ENCODE results near the gene MIB1.
"Not testable (repeated sequence)": the region's sequence is repeated elsewhere in the genome, so short reads cannot be mapped to it uniquely, and the experiment has no call there.

Gene MIB1

GRCh38 chr18:21774722-21775121, 34.1 kb downstream of the MIB1 start:
- DNase-seq (ENCODE audit: extremely low spot score), result no peak
- ChIA-PET CTCF (interaction anchor here (1.6 kb wide), 1 partner anchor 35 kb away, joined by 7 read pairs; the partner anchor contains the start of gene MIB1), POLR2A (no interaction called here)
- TF ChIP-seq, protein P1, sequence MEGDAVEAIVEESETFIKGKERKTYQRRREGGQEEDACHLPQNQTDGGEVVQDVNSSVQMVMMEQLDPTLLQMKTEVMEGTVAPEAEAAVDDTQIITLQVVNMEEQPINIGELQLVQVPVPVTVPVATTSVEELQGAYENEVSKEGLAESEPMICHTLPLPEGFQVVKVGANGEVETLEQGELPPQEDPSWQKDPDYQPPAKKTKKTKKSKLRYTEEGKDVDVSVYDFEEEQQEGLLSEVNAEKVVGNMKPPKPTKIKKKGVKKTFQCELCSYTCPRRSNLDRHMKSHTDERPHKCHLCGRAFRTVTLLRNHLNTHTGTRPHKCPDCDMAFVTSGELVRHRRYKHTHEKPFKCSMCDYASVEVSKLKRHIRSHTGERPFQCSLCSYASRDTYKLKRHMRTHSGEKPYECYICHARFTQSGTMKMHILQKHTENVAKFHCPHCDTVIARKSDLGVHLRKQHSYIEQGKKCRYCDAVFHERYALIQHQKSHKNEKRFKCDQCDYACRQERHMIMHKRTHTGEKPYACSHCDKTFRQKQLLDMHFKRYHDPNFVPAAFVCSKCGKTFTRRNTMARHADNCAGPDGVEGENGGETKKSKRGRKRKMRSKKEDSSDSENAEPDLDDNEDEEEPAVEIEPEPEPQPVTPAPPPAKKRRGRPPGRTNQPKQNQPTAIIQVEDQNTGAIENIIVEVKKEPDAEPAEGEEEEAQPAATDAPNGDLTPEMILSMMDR (IDR thresholded peaks at IDR 0.05; ENCODE audit: control extremely low read depth, extremely low read depth, low read depth, missing control alignments), result no peak

- POLR2A ChIA-PET, result no interaction called here
- TF ChIP-seq, protein P1 (IDR thresholded peaks at IDR 0.05; ENCODE audit: control extremely low read depth, extremely low read depth, low read depth, missing control alignments), result no peak
- peak; percentile 18 for DNase-seq (ENCODE audit: extremely low spot score)
- CTCF ChIA-PET, result interaction anchor here (1.4 to 1.7 kb wide), 2 partner anchors 16 to 25 kb away, joined by 3 to 5 read pairs; no protein-coding TSS in a partner anchor
Measured at GRCh38 chr18:21777814-21778213, 37.2 kb downstream of the MIB1 start.

- ChIA-PET CTCF (no interaction called here), POLR2A (no interaction called here)
- DNase-seq (ENCODE audit: extremely low spot score), result no peak
- TF ChIP-seq, protein P1 (IDR thresholded peaks at IDR 0.05; ENCODE audit: control extremely low read depth, extremely low read depth, low read depth, missing control alignments), result no peak
Measured at GRCh38 chr18:21786526-21786925, 45.9 kb downstream of the MIB1 start.

DNA sequence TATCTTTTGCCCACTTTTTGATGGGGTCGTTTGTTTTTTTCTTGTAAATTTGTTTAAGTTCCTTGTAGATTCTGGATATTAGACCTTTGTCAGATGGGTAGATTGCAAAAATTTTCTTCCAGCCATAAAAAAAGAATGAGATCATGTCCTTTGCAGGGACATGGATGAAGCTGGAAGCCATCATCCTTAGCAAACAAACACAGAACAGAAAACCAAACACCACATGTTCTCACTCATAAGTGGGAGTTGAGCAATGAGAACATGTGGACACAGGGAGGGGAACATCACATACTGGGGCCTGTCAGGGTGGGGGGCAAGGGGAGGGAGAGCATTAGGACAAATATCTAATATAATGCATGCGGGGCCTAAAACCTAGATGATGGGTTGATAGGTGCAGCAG, 55.5 kb downstream of the MIB1 start:
- POLR2A ChIA-PET; CTCF ChIA-PET; DNase-seq (ENCODE audit: extremely low spot score): not testable (repeated sequence)

DNA sequence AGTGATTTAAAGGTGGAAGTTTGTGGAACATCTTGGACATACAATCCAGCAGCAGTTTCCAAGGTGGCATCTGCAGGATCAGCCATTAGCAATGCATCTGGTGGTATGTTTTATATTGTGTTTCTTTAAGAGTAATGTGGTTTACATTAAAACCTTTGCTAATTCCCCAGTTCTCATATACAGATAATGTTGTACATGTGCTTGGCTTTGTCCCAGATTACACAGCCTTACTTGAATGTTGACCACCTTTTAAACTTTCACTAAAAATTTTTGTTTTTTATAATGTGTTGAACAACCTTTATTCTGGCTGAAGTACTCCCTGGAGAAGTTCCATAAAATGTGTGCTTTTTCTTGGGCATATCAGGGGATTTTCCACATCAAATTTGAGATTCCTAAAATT, 57.5 kb downstream of the MIB1 start:
- no peak for DNase-seq (ENCODE audit: extremely low spot score)
- ChIA-PET POLR2A (no interaction called here), CTCF (no interaction called here)
- TF ChIP-seq, protein P1 (IDR thresholded peaks at IDR 0.05; ENCODE audit: control extremely low read depth, extremely low read depth, low read depth, missing control alignments), result no peak

DNA sequence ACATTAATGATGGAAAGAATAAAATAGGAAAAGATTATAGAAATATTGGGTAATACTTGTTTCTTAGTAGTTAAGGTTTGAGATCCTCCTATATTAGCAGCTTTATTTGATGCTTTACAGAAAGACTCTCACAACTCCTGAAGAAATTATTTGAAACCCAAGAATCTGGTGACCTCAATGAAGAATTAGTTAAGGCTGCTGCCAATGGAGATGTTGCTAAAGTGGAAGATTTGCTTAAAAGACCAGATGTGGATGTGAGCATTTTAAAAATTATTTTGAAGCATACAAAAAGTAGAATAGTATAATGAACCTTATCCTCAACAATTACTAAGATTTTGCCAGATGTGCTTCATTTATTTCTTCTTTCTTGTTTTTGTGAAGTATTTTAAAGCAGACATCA, 59.1 kb downstream of the MIB1 start:
- TF ChIP-seq, protein P1 (IDR thresholded peaks at IDR 0.05; ENCODE audit: control extremely low read depth, extremely low read depth, low read depth, missing control alignments), result no peak
- ChIA-PET CTCF (interaction anchor here (1.2 kb wide), 1 partner anchor 23 kb away, joined by 3 read pairs; no protein-coding TSS in a partner anchor), POLR2A (no interaction called here)
- no peak for DNase-seq (ENCODE audit: extremely low spot score)

DNA sequence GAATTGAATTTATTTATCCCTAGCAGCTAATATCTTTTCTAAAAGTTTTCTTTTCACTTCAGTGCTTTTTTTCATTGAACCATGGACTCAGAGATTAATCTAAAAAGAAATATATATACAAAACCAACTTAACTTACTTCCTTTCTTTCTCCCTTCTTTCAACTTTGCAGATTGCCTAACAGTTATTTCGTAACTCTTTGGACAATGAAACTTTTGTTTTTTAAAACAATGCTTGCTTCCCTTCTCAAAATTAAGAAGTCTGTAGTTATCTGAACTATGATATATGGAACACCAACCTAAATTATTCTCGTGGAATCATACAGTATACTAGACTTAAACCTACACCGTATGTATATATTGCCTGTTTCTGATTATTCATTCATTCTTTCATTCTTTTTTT, 62.9 kb downstream of the MIB1 start:
- no peak for DNase-seq (ENCODE audit: extremely low spot score)
- ChIA-PET CTCF (no interaction called here), POLR2A (no interaction called here)
- TF ChIP-seq, protein P1 (IDR thresholded peaks at IDR 0.05; ENCODE audit: control extremely low read depth, extremely low read depth, low read depth, missing control alignments), result no peak

All from GM10248 (cell line).